ENCODE results near the gene MESP2.

Gene MESP2

GRCh38 chr15:89776274-89777072 lies at the start of gene MESP2:
MESP2 (plus strand) TSS chr15:89776332; CDS start chr15:89776358, 26 bp downstream.
- DNase-seq = peak; percentile 44

GRCh38 chr15:89728254-89728653 lies 47.9 kb upstream of the MESP2 start:
- DNase-seq = no peak

GRCh38 chr15:89731275-89731674 lies 44.9 kb upstream of the MESP2 start:
- DNase-seq = no peak

- no peak for DNase-seq
These were observed 43.5 kb upstream of the MESP2 start for GRCh38 chr15:89732451-89733172.

GRCh38 chr15:89735773-89736172 lies 40.4 kb upstream of the MESP2 start:
- no peak for DNase-seq

- peak; percentile 74 for DNase-seq
These were observed 36.0 kb upstream of the MESP2 start for GRCh38 chr15:89740137-89740536.

- no peak for DNase-seq
These were observed 33.1 kb upstream of the MESP2 start for GRCh38 chr15:89743011-89743410.

- DNase-seq = no peak
These were observed 32.5 kb upstream of the MESP2 start for GRCh38 chr15:89743594-89743993.

- DNase-seq = no peak
These were observed 31.0 kb upstream of the MESP2 start for GRCh38 chr15:89745131-89745530.

GRCh38 chr15:89745768-89746167 lies 30.4 kb upstream of the MESP2 start:
- DNase-seq = no peak

GRCh38 chr15:89746386-89746780 lies 29.7 kb upstream of the MESP2 start:
- DNase-seq = no peak

- DNase-seq = no peak
These were observed 28.1 kb upstream of the MESP2 start for GRCh38 chr15:89747708-89748682.

GRCh38 chr15:89749054-89749453 lies 27.1 kb upstream of the MESP2 start:
- DNase-seq = no peak

GRCh38 chr15:89749526-89749925 lies 26.6 kb upstream of the MESP2 start:
- no peak for DNase-seq

- DNase-seq = no peak
These were observed 26.1 kb upstream of the MESP2 start for GRCh38 chr15:89749951-89750559.

- peak; percentile 90 for DNase-seq
These were observed 25.3 kb upstream of the MESP2 start, which contains the start of gene MESP1 for GRCh38 chr15:89750560-89751542. MESP1 (minus strand) TSS chr15:89751249; CDS start chr15:89751231, 18 bp downstream.

- DNase-seq = no peak
These were observed 24.4 kb upstream of the MESP2 start for GRCh38 chr15:89751748-89752147.

- no peak for DNase-seq
These were observed 22.3 kb upstream of the MESP2 start for GRCh38 chr15:89753855-89754254.

GRCh38 chr15:89754361-89755154 lies 21.6 kb upstream of the MESP2 start:
- no peak for DNase-seq

GRCh38 chr15:89755701-89756100 lies 20.4 kb upstream of the MESP2 start:
- no peak for DNase-seq

Data from CD4-positive, alpha-beta T cell treated with Interleukin-21 for 1 hour (primary cell).